NCI-H446 treated with DMSO at 0.1 percent for 48 hours (cell line): ENCODE results near the gene GRM7.

Experiments
- DNase-seq: peaks from one replicate; lab custom pipeline; 2025; lab: John Stamatoyannopoulos, UW

The GRM7 gene

DNA sequence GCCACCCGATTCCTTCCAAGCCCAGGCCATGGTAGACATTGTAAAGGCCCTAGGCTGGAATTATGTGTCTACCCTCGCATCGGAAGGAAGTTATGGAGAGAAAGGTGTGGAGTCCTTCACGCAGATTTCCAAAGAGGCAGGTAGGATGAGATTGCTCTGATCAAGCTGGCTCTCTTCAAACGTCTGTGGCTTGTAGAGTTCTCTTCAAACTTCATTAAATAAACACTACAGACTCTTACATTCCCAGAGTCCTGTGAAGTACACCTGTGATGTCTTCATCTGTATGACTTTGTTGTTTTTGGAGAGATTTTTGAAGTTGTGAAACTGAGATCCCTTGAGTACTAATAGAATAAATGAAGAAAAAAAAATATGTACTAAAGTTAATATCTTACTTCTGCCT is 285.6 kb downstream of the GRM7 start:
- DNase-seq: no peak

DNA sequence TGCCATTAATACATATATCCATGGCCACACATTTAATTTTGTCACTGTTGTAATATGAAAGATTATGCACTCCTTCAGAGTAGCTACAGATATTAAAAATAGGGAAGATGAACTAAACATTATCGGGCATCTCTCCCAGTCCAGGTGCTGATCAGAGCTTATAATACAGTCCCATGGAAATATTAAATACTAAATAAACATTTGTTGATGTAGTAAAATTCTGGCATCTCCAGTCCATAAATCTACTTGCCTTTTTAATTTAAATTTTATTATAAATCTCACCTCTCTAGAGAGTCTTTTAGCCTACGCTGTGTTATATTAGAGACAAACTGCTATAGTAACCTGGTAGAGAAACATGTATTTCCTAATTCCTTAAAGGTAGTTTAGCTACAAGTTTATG is 297.6 kb downstream of the GRM7 start:
- DNase-seq: no peak

DNA sequence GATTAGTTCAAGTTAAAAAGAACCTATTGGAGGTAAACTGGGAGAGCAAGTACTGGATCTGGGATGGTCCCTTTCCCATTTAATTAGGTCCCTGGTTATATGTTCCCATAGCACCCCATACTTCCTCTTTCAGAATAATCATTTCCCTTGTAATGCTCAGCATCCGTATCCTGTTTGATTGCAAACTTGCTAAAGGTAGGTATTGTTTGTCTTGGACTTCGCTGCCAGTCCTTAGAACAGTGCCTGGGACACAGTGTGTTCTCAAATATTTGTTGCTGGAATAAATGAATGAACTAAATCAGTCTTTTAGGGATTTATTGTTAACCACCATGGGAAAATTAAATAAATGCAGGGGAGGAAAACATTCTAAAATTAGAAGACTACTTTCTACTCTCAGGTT is 299.8 kb downstream of the GRM7 start:
- no peak for DNase-seq

DNA sequence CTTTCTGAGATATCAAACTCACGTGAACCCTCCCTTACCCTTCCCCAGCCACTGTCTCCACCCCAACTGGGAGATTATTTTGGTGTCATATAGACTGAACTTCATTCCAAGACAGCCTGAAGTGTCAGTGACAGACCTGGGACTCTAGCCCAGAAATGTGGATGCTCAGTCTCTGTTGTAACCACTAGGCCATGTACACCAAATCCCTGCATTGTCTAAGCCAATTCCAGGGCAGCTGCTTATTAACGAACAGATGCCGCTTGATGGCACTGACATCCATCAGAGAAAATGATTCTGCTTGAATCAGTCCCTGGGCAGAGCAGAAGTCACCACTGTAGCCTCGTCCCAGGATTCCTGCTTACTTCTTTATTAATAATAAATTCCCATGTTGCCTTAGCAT is 305.5 kb downstream of the GRM7 start:
- DNase-seq: no peak

DNA sequence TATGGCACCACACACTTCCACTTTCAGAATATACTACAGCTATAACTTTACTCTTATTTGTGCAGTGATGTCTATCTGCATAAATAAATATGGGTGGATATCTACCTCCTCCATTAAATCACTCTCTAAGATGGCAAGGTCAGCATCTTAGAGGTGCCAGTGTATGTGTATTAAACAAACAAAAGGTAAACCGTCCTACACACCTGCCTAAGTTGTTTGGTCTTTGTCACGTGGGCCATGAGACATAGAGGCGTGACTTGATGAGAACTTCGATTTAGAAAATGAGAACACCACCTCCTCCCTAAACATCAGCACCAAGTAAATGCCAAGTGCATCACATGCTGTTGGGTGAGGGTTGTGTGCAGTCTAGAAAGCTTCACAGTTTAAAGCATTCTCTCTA is 310.6 kb downstream of the GRM7 start:
- DNase-seq: no peak

DNA sequence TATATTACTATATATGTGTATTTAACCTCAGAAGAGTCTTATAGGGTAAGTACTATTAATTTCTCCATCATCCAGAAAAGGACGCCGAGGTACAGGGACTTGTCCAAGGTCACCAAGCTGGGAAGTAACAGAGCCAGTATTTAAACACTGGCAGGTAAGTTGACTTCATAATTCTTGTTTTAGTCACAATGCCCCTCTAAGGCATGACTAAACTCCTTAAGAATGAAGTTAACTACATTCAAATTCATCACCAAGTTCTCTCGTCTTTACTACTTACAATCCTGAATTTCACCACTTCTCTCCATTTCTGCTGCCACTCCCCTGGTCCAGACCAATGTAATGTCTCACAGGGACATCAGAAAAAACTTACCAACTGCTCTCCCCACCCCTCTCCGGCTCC is 312.1 kb downstream of the GRM7 start:
- no peak for DNase-seq

DNA sequence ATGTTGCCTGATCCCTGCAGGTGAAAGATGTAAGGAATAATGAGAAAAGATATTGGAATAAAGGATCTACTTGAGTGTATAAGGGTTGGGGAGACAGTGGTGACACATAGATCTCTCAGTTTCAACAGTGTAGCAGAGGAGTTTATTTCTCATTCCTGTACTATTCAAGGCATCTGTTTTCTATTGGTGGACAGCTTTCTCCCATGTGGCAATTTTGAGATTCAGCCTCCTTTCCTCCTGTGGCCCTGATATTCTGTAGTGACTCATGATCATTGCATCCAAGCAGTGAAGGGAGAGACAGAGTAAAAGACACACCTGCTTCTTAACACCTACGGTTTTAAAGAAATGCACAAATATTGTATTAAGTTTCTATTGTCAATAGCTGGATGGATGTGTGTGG is 327.6 kb downstream of the GRM7 start:
- no peak for DNase-seq

DNA sequence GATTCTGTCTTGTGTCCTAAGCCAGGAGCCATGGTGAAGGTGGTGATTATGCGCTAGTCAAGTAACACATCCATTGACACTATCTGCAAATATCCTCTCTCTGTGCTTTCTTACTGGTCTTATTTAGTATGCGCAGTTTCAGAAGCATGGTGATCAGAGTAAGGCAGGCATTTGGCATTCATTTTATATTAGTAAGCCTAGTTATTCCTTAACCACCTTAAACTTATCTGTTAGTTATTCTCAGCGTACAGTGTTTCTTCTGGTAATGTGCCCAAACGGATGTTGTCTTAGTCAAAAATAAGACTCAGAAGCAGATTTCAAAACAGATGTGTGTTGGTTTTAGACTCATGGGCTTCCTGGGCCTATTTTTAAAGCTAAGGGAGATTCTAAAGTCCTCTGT is 329.2 kb downstream of the GRM7 start:
- no peak for DNase-seq

DNA sequence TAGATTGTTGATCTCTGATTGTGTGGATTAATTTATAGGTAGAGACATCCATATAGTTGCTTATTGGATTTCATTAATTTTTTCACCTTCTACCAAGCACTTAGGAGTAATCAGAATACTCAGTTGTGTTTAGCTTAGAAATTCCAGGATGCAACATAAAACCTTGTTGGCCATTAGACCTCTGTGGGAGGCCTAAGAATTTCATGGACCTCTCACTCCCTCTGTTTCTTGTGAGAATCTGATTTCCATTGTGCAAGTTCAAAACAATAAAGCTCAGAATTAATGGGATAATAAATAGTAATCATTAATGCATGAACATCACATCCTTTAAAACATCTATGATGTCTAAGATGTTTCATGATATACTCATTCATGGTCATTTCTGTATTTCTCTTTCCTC is 332.4 kb downstream of the GRM7 start:
- DNase-seq: no peak

DNA sequence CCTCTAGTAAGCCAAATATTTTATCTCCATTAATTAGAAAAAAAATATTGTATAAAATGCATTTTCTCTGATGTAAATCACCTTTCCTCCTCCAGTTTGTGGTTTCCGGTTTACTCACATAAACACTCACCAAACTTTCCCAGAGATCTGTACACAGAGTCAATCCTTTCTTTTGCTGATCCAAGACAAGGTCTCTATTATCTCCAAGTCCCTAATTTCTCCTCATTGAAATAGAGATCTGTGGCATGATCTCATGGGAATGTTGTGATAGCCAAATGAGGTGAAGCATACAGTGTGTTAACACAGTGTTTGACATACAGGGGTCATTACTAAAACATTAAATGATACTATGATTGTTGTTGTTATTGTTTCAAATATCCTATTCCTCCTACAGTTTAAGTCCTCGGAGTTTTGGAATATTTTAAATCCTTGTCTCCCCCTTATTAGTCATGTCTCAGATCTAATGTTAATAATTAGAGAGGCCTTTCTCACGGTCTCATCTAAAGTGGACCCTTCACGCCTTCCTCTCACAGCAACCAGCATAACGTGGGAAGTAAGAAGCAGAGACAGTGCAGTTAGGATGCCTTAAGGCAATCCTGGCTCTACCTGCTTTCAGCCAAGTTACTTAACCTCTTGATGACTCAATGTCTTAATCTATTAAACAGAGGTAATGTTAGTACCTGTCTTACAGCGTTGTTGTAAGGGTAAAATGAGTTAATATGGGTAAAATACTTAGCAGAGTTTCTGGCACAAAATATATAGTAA is 333.3 kb downstream of the GRM7 start:
- DNase-seq: no peak

DNA sequence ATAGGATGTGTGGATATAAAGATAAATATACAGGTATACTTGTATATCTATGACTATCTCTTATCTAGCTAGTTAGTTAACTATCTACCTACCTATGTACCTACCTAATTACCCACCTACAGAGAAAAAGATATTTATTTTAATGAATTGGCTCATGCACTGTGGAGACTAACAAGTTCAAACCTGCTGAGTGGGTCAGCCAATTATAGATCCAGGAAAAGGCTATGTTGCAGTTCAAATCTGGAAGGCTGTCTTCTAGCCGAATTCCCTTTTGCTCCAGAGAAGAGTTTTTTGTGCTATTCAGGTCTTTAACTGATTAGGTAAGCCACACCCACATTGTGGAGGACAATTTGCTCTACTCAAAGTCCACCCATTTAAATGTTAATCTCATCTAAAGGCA is 335.0 kb downstream of the GRM7 start:
- DNase-seq: no peak

DNA sequence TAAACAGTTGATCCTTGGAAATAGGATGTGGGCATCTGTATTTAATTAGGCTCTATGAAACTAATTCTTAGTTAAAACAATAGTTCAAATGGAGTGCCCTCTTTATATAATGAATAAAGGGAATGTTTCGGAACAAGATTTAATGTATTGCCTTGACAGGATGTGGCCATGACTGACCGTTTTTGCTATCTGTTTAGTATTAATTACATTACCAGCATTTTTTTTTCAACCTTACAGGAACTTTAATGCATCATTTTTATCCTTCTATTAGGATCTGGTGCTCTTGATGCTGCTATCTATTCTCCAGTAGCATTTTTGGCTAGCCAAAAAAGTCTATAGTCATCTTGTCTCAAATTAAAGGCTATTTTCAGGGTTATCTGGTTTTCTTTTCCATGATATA is 340.9 kb downstream of the GRM7 start:
- no peak for DNase-seq

DNA sequence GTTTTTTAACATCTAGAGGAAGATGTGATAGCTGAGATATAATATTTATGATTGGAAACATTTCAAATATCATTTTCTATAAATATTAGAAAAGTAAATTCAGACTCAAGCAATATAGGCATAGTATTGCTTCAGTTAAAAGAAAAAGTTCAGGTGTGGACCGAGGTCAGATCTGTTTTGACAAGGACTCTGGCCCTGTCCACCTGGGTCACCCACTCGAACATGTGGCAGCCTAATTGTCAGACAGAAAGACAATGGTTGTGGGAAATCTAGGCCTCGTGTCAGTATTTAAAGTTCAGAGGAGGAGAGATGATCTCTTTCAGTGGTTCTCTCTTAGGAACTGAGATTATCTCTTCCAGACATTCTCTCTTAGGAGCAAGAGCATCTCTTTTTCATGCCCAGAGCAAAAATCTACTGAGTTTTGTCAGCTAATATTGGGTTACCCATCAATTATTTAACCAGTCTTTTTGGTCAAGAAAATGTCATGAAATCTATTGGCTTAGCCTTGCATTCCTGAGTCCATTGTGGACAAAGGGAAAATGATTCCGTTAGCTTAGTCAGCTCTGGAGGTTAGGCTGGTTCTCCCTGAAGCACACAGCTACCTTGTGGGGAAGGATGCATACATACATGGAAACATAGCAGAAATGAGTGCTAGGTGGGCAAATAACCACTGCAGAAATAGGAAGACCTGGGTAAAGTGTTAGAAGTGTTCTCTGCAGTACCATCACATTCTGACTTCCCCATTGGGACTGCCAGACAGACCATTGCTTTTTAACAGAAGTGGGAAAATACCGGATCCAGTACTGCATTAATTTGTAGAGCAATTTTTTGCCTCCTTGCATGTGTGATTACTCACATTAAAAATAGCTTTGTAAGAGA is 343.3 kb downstream of the GRM7 start:
- DNase-seq: no peak

DNA sequence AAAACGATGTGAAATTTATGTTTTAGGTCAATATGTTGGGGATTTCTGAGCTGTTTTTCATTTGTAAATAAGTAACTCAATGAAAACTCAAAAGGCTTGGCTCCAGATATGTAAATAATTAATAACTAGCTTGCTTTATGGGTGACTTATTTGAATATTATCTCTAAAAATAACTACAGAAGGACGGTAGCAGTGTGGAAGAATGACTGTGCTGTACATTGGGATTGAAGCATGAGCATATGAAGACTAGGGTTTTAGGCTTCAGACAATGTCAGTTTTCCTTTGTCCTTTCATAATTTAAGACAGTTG is 343.9 kb downstream of the GRM7 start:
- DNase-seq: no peak

DNA sequence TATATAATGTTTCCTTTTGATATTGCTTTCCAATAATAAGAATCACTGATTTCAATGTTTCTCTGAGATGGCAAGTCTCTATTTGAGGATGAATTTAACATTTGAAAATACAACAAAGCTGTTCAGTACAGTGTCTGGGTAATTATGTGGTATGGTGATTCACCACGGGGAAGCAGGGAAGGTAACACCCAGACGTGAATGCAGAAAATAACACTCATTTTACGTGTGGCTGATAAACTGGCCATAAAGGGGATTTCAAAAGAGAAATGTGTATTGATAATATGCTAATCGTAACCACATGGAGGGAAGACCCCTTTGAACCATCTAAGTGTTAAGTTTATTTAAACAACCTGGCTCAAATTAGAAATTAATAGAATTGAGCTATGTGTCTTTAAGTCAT is 344.6 kb downstream of the GRM7 start:
- no peak for DNase-seq

DNA sequence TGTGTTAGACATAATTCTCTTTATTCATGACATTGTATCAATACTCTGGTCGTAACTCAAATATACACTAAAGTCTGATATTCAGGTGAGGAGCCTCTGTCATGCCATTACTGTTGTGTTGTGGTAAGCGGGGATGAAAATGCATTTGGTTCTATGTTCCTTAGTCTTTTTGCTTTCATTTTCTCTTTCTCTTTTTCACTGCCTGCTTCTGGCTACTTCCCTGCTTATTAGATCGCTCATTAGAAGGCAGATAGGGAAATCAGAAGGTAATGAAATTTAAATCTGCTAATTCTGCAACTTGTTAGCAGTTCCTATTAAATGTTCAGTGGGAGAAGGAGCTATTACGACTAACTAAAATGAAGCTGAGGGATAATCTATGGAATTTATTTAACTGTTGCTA is 345.0 kb downstream of the GRM7 start:
- DNase-seq: no peak

DNA sequence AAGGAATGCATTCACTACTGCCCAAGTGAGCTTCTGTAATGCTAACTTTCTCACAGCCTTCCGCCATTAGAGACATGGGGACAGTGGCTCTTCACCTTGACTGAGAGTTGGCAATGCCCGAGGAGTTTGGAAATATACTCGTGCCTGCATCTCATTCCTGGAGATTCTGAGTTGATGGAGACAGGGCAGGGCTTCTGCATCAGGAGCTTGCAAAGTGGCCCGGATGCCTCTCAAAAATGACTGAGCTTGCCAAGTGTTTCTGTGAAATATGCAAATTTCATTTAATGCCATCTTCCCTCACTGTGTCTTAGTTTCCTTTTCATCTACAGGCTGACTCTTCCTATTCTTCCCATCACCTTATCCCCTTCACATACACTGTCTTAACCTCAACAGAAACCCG is 346.2 kb downstream of the GRM7 start:
- no peak for DNase-seq

DNA sequence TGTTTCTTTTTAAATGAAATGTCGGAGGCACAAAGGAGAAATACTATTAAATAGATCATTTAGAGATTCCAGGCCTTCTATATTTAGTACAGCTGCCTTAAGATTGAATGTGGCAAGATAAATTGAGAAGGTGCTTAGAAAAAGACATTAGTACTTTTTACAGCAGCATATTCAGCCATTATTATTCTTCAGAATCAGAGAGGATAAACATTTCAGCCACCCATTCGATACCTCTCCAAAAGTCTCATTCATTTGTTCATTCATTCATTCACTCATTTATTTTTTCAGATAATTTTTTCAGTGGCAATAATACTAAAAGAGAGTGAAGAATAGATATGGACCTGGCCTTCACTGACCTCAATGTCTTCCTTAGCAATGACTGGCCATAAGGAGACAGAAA is 347.0 kb downstream of the GRM7 start:
- no peak for DNase-seq

DNA sequence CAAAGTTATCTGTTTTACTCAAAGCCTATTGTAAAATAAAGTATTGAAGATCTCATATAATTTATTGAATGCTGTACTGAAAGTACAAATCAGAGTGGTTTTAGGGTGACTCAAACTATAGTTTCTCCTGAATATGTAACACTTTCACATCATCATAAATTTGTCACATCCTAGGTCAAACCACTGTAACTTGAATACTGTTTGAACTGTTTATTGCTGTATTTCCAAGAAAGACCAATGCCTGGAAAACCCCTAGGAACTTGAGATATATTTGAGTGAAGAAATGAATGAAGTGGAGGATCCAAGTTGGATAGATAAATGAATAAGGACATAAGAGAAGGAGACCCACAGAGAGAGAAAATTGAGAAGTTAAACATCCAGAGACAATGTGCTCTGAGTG is 348.2 kb downstream of the GRM7 start:
- DNase-seq: no peak

DNA sequence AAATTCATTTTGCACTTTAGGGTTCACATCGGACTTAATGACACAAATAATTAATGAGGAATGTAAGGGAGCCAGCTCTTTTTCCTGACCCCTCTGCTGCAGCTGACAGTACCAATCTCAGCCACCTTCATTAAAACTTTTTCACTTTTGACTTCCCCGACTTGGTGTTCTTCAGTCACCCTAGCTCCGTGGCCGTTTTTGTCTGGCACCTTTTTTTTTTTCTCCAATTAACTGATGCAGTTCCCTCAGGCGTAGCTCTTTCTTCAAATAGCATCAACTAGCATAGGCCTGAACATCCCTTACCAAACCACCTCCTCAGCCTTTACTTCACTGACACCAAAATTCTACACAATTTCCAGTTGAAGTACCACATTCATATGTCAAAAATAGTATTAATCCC is 350.8 kb downstream of the GRM7 start:
- DNase-seq: no peak

DNA sequence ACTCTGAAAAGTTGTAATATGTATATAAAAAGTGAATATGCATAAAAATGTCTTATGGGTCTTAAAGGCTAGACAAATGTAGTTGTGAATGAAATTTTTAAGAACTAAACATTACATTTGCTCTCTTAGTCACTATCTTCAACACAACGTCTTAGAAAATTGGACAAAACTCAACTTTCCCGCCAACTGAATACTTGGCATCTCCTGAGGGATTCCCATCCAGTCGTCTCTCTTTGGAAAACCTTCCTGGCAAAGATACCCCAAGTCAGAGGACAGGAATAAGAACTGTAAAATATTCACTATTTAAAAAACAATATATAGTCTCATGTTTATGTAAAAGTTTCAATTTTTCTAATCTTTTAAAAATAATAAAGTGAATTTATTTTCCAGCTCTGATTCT is 354.8 kb downstream of the GRM7 start:
- no peak for DNase-seq

DNA sequence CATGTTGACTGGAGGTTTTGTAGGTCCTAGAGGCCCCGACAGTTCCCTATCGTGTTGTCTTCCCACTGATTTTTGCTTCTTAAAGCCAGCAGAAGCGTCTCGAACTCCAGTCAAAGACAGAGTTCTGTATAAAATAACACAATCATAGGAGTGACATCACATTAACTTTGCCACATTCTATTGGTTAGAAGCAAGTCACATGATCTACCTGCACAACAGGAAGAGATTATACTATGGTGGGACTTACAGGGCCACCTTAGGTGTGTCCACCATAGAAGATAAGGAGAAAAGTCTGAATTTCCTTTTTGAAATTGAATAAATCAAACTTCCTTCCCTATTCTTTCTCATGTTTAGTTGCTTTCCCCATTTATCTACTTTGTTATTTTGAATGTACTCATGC is 365.5 kb downstream of the GRM7 start:
- DNase-seq: no peak

DNA sequence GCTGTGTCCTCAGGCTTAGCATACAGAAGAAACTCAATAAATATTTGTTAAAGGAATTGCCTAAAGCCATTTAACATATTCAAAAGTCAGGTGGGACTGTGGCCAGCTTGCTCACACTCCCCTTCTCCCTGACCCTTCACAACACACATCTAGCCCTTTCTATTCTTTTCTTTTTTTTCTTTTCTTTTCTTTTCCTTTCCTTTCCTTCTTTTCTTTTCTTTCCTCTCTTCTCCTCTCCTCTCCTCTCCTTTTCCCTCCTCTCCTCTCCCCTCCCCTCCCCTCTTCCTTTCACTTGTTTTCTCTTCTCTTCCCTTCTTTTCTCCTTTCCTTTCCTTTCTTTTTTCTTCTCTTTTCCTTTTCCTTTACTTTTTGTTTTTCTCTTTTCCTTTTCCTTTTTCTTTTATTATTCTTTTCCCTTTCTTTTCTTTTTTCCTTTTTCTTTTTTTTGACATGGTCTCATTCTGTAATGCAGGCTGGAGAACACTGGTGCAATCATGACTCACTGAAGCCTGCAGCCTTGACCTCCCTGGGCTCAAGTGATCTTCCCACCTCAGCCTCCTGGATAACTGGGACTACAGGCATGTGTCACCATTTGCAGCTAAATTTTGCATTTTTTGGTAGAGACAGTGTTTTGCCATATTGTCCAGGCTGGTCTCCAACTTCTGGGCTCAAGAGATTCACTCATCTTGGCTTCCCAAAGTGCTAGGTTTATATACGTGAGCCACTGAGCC is 377.8 kb downstream of the GRM7 start:
- DNase-seq: no peak
